Epithelial cell of esophagus (primary cell): ENCODE measurements around the gene PFN3.

Experiments
- DNase-seq: peaks from one replicate; pipeline ENCODE4 v3.0.0; 2010; ENCODE audit warnings: low read depth
- H3K4me3 ChIP-seq: 2 replicates; pipeline ENCODE4 v1.5.1; 2011; ENCODE audit warnings: mild to moderate bottlenecking, low read length, control low read depth
- TF ChIP-seq, protein P1 (sequence below): IDR thresholded peaks from 2 replicates; pipeline ENCODE4 v1.5.1; 2011; ENCODE audit warnings: low read depth, mild to moderate bottlenecking, low read length, control low read depth, inconsistent platforms; ENCODE audit not compliant: insufficient read depth; ENCODE audit errors: missing control alignments

Gene PFN3

DNA sequence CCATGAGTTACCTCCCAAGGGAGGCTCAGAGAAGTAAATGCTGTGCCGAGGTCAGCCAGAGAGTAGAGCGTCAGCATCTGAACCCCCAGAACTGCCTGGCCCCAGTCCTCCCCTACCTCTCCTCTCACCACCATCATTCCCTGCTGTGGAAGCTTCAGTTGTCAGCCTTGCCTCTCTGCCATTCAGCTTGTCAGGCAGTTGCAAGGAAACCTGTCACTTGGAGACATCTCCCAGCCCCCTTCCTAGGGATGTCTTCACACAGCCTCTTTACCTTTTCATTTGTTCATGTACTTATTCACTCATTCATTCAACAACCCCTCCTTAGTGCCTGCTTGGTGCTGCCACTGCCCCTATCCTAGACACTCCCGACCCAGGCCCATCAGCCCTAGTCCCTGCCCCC is 40.6 kb downstream of the PFN3 start:
- DNase-seq: no peak
- no peak overlapping the region for H3K4me3 ChIP-seq
- TF ChIP-seq, protein P1, sequence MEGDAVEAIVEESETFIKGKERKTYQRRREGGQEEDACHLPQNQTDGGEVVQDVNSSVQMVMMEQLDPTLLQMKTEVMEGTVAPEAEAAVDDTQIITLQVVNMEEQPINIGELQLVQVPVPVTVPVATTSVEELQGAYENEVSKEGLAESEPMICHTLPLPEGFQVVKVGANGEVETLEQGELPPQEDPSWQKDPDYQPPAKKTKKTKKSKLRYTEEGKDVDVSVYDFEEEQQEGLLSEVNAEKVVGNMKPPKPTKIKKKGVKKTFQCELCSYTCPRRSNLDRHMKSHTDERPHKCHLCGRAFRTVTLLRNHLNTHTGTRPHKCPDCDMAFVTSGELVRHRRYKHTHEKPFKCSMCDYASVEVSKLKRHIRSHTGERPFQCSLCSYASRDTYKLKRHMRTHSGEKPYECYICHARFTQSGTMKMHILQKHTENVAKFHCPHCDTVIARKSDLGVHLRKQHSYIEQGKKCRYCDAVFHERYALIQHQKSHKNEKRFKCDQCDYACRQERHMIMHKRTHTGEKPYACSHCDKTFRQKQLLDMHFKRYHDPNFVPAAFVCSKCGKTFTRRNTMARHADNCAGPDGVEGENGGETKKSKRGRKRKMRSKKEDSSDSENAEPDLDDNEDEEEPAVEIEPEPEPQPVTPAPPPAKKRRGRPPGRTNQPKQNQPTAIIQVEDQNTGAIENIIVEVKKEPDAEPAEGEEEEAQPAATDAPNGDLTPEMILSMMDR: no peak

DNA sequence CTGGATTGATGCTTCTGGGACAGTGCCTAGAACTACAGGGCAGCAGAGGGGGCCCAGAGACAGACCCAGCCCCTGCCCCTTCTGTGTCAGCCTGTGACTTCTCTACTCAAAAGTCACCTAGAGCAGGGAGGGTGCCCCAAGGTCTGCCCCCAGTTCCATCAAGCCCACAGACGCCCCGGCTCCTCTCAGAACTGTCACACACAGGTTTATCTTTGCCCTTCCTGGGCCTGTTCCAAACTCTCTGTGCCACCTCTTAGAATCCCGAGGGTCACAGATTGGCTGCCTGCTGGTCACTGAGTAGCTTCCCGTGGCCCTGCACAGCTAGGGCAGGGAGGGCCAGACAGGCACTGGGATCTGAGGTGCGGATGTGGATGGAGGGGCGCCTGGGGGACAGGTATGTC is 41.0 kb downstream of the PFN3 start:
- no peak for DNase-seq
- H3K4me3 ChIP-seq: no peak overlapping the region
- TF ChIP-seq, protein P1: no peak

DNA sequence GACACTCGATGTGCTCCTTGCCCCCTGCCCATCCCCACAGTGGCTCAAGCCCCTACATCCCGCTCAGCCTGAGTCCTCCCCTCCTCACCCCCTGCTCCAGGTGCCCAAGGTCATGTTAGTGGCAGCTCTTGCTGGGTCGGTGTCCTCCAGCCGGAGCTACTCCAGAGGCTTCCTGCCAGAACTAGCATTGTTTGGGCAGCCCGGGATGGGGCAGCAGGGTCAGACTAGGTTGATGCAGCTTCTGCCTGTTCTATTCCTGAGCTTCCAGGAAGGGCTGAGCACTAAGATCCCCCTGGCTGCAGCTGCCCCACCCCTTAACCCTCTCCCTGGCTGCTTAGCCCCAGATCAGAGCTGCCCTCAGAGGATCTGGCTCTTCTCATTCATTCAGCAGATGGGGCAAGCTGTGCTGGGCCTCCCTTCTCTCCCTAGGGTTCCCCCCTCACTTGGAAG is 42.1 kb downstream of the PFN3 start:
- H3K4me3 ChIP-seq: no peak overlapping the region
- TF ChIP-seq, protein P1: no peak
- DNase-seq: no peak

DNA sequence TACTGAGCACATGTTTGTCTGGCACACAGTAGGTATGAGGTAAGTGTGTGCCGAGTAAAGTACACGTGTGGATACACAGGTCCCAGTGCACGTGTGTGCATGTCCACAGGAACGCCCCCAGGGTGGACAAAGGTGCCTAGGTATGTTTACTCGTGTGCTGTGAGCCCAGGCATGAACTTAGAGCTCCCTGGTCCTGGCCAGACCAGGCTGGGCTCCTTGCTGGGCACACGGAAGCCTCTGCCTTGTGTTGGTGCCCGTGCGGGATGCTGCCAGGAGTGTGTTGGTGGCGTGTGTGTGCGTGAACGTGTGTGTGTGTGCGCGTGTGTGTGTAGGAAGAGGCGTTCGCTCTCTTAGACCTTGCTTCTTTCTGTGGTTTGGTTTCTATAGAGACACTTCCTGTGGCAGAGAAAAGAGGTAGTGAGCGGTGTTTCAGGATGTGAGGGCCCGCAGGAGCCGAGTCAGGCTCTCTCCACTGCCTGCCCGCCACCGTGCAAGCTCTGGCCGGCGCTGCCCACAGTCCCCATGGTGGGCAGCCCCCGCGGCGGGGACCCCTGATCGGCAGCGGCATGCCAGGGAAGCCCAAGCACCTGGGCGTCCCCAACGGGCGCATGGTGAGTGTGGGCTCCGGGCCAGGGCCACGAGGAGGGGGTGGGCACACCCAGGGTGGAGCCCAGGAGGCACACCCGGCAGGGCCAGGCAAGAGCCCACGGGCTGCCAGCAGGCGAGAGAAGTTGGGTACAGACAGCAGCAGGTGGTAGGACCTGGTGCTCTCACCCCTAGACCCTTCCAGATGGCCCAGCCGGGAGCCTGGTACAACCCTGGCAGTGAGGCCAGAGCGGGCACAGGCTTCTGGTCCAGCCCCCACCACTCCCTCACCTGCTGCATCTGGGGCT is 42.8 kb downstream of the PFN3 start, which contains the start of gene RGS14:
RGS14 (plus strand) TSS at position 466 of the 893 bp plus-strand sequence; CDS start at position 567, 101 bp downstream.
- H3K4me3 ChIP-seq: peak within 1 kb of the TSS; percentile 22
- peak; percentile 51 for DNase-seq
- TF ChIP-seq, protein P1: no peak

DNA sequence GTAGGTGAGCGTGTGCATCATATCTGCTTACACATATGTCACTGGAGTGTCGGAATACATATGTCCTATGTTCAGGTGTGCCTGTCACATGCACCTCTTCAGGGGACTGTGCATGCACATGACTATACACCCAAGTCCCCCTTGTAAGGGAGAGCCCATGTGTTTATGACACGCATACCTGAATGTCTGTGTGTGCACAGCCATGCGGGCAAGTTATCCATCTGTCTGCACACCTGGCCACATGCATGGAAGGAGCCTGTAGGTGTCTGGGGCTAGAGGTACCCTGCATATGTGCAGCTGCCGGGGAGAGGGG is 43.4 kb downstream of the PFN3 start:
- TF ChIP-seq, protein P1: no peak
- H3K4me3 ChIP-seq: no peak overlapping the region
- DNase-seq: no peak

DNA sequence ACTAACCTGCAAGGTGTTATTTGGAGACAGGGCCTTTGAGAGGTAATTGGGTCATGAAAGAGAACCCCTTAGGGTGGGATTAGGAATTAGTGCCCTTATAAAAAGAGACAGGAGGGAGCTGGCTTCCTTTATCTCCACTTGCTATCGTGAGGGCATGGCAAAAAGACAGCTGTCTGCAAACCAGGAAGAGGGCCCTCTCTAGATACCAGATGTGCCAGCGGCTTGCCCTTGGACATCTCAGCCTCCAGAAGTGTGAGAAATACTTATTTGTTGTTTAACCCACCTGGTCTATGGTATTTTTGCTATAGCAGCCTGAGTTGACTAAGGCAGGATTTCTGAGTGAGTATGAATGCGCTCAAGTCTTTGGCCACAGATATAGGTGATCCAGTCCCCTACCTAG is 43.7 kb downstream of the PFN3 start:
- no peak for DNase-seq
- H3K4me3 ChIP-seq: no peak overlapping the region
- TF ChIP-seq, protein P1: no peak

DNA sequence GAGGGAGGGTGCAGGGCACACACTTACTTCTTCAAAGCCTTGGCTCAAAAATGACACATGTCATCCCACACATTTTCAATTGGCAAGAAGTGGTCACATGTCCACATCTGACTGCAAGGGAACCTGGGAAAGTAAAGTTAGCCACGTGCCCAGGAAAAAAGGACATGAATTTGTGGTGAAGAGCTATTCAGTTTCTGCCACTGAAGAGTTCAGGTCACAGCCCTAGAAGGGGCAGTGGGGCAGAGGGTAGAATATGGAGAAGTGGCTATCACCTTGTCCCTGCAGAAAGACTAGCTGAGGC is 44.6 kb downstream of the PFN3 start:
- no peak overlapping the region for H3K4me3 ChIP-seq
- TF ChIP-seq, protein P1: no peak
- DNase-seq: no peak
